ENCODE measurements around the gene JUND. TPM values are rescaled to one million over a fixed set of nuclear protein-coding genes. Genes with fewer than 3 reads are reported as not detected.

JUND gene
- total and polyA plus RNA-seq, 8 donors: 78.6 to 1,659 (median 323) TPM

DNA sequence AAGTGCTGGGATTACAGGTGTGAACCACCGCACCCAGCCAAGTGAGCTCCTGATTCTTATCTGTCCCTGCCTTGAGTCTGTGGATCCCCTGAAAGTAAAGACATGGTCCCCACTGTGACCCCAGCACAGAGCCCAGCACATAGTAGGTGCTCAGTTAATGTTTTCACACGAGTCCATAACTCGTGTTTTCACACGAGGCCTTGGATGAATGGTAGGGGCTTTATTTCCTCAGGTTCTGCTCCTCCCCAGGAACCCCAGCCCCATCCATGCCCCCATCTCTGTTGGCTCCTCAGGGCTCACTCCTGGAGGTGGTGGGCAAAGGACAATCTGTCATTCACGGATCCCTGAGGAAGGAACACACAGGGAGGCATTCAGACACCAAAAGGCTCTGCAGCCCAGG lies 31.6 kb downstream of the JUND start:
- 83 to 96% (median 93%) methylated on average over 4 to 5 of the region's 5 CpGs for WGBS, 5 donors

DNA sequence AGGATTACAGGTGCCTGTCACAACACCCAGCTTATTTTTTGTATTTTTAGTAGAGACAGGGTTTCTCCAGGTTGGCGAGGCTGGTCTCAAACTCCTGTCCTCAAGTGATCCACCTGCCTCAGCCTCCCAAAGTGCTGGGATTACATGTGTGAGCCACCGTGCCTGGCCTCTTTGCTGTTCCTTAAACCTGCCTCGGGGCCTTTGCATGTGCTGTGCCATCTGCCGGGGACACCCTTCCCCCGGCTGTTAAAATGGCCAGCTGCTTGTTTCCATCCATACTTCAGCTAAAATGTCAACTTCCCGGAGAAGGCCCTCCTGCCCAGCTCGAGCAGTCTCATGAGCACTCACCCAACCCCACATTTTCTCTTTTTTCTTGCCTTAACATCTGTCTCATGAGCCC lies 36.1 kb downstream of the JUND start:
- 66 to 76% (median 71%) methylated on average over 7 of the region's 7 CpGs for WGBS, 5 donors
- Histone ChIP-seq H3K4me3 (no peak overlapping the region), H3K27ac (no peak overlapping the region), H3K27me3 (peaks cover 0 to 7% (median 0%) of the 10 kb centered on the region in 3 donors), H3K4me1 (peaks cover 0 to 4% (median 0%) of the 10 kb centered on the region in 4 donors), H3K36me3 (no peaks in the 10 kb centered on the region), H3K9me3 (no peaks in the 10 kb centered on the region)
- intact Hi-C loops (cut with DNase I; ENCODE audit: low total_unique reads): no loop called here
- TF ChIP-seq POLR2A (IDR thresholded peaks at IDR 0.05) (no peak), EP300 (IDR thresholded peaks at IDR 0.05) (no peak), POLR2AphosphoS5 (IDR thresholded peaks at IDR 0.05) (no peak)
- TF ChIP-seq, protein P1, sequence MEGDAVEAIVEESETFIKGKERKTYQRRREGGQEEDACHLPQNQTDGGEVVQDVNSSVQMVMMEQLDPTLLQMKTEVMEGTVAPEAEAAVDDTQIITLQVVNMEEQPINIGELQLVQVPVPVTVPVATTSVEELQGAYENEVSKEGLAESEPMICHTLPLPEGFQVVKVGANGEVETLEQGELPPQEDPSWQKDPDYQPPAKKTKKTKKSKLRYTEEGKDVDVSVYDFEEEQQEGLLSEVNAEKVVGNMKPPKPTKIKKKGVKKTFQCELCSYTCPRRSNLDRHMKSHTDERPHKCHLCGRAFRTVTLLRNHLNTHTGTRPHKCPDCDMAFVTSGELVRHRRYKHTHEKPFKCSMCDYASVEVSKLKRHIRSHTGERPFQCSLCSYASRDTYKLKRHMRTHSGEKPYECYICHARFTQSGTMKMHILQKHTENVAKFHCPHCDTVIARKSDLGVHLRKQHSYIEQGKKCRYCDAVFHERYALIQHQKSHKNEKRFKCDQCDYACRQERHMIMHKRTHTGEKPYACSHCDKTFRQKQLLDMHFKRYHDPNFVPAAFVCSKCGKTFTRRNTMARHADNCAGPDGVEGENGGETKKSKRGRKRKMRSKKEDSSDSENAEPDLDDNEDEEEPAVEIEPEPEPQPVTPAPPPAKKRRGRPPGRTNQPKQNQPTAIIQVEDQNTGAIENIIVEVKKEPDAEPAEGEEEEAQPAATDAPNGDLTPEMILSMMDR (IDR thresholded peaks at IDR 0.05): no peak
- DNase-seq: no peak

More for the DNA sequence above, 31.6 kb downstream of the JUND start:
- Histone ChIP-seq H3K27me3 (peaks cover 0 to 13% (median 0%) of the 10 kb centered on the region in 3 donors), H3K9me3 (no peaks in the 10 kb centered on the region), H3K4me1 (peaks cover 0 to 10% (median 6%) of the 10 kb centered on the region in 4 donors), H3K4me3 (no peak overlapping the region), H3K27ac (no peak overlapping the region), H3K36me3 (no peaks in the 10 kb centered on the region)
- intact Hi-C loops (cut with DNase I; ENCODE audit: low total_unique reads): loop anchor here (5.0 kb wide), 2 partner anchors 38 to 138 kb away; no protein-coding TSS in a partner anchor
- no peak for DNase-seq
- no peak for TF ChIP-seq POLR2A (IDR thresholded peaks at IDR 0.05)
- TF ChIP-seq, protein P1 (IDR thresholded peaks at IDR 0.05): no peak
- no peak for TF ChIP-seq EP300 (IDR thresholded peaks at IDR 0.05)

DNA sequence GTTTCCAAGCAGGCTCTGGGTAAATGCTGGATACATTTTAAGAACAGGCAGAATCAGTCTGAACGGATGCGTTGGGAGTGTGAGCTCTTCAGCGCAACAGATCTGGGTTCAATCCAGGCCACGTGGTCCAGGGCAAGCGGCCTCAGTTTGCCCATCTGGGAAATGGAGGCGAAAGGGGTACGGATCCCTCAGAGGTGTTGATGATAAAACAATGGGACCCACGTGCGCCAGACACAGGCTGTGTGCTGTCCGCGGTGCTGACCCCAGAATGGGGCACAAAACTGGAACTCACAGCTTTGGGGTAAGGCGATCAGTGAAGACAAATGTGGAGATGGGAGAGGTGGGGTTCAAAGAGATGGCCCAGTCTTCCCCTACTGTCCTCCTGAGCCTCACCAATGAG lies 42.1 kb downstream of the JUND start:
- 32 to 36% (median 35%) methylated on average over 12 of the region's 12 CpGs for WGBS, 5 donors
- intact Hi-C loops (cut with DNase I; ENCODE audit: low total_unique reads): no loop called here
- Histone ChIP-seq H3K27me3 (peaks cover 0 to 52% (median 9%) of the 10 kb centered on the region in 3 donors), H3K27ac (no peak overlapping the region), H3K4me1 (no peaks in the 10 kb centered on the region), H3K36me3 (no peaks in the 10 kb centered on the region), H3K4me3 (no peak overlapping the region), H3K9me3 (no peaks in the 10 kb centered on the region)
- TF ChIP-seq POLR2A (IDR thresholded peaks at IDR 0.05) (no peak), POLR2AphosphoS5 (IDR thresholded peaks at IDR 0.05) (no peak), EP300 (IDR thresholded peaks at IDR 0.05) (no peak)
- TF ChIP-seq, protein P1 (IDR thresholded peaks at IDR 0.05): no peak
- no peak for DNase-seq

DNA sequence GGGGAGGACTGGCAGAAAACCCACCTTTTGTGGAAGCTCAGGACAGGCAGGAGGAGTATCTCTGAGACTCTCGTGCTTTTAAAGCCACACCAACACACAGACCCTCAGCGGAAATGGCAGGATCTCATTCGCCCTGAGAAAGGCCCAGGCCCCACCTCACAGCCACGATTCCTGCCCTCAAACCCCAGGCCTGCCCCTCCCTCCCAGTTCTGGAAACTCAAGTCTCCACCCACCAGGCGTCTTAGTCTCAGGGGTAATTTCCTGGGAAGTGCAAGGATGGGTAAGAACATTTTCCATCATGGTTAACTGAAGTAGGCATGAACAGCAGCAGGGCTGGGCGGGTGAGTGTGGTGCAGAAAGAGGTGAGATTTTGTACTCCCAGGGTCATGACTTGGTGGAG lies 47.2 kb downstream of the JUND start:
- peaks cover 4 to 13% (median 13%) of the 10 kb centered on the region in 4 donors for H3K9me3 ChIP-seq
- TF ChIP-seq EP300 (IDR thresholded peaks at IDR 0.05) (no peak), POLR2A (IDR thresholded peaks at IDR 0.05) (no peak), POLR2AphosphoS5 (IDR thresholded peaks at IDR 0.05) (no peak)
- TF ChIP-seq, protein P1 (IDR thresholded peaks at IDR 0.05): no peak
- no peak for DNase-seq
- peaks cover 0 to 12% (median 2%) of the 10 kb centered on the region in 4 donors for H3K4me1 ChIP-seq
- no peak overlapping the region for H3K27ac ChIP-seq
- intact Hi-C loops (cut with DNase I; ENCODE audit: low total_unique reads): no loop called here
- 32 to 49% (median 36%) methylated on average over 6 of the region's 6 CpGs for WGBS, 5 donors
- no peak overlapping the region for H3K4me3 ChIP-seq
- H3K36me3 ChIP-seq: no peaks in the 10 kb centered on the region
- H3K27me3 ChIP-seq: peaks cover 14 to 87% (median 43%) of the 10 kb centered on the region in 3 donors

All from stomach (tissue), 9 donors.